K562 (cell line): ENCODE results near the gene CHD8. TPM values are rescaled to one million over a fixed set of nuclear protein-coding genes. Genes with fewer than 3 reads are reported as not detected.

Source experiments
- CEBPG ChIP-seq, 3 experiments: fragments of 200-800 bp in 1 of 3; sonication (Bioruptor generic) in 1 of 3; sonication (generic) in 1 of 3; formaldehyde crosslinking in 1 of 3; IDR thresholded peaks in 2 of 3; conservative IDR thresholded peaks in 1 of 3; 2 replicates each; pipeline versions ENCODE4 v1.6.1 to v1.8.0; 2016 to 2022; ENCODE audit warnings: missing compliant biosample characterization in 2 of 3, missing genetic modification characterization in 2 of 3, mild to moderate bottlenecking in 1 of 3, missing genetic modification reagents in 1 of 3
- KDM1A ChIP-seq, 2 experiments: fragments of 450-650 bp; IDR thresholded peaks; 2 replicates each; pipeline ENCODE4 v1.6.1; 2016; ENCODE audit warnings: mild to moderate bottlenecking in 2 of 2
- MAZ ChIP-seq, 2 experiments: fragments of 450-650 bp in 1 of 2; sonication (generic) in 1 of 2; formaldehyde crosslinking; IDR thresholded peaks in 1 of 2; conservative IDR thresholded peaks in 1 of 2; 2 replicates each; pipeline versions ENCODE4 v1.4.0 to v1.5.0; 2020; ENCODE audit warnings: mild to moderate bottlenecking in 1 of 2, missing genetic modification reagents in 1 of 2
- NCOA4 ChIP-seq: fragments of 450-650 bp; IDR thresholded peaks from 2 replicates; pipeline ENCODE4 v1.6.1; 2018; ENCODE audit warnings: mild to moderate bottlenecking; ENCODE audit not compliant: partially characterized antibody
- PBX2 ChIP-seq, 2 experiments: IDR thresholded peaks in 1 of 2; conservative IDR thresholded peaks in 1 of 2; 2 replicates each; pipeline ENCODE4 v1.6.1; 2016; ENCODE audit warnings: low read depth in 2 of 2, mild to moderate bottlenecking in 1 of 2, missing compliant biosample characterization in 1 of 2, missing genetic modification characterization in 1 of 2, moderate library complexity in 1 of 2
- POLR2B ChIP-seq: fragments of 450-650 bp; IDR thresholded peaks from 2 replicates; pipeline ENCODE4 v1.6.1; 2018; ENCODE audit warnings: low read depth; ENCODE audit not compliant: partially characterized antibody
- POLR2H ChIP-seq: IDR thresholded peaks from 2 replicates; pipeline ENCODE4 v1.6.1; 2016; ENCODE audit warnings: missing genetic modification characterization, low read depth, mild to moderate bottlenecking, control low read depth, missing compliant biosample characterization, moderate library complexity
- PRMT5 ChIP-seq: sonication (generic); formaldehyde crosslinking; IDR thresholded peaks from 2 replicates; pipeline ENCODE4 v1.5.0; 2020; ENCODE audit warnings: missing genetic modification reagents
- SREBF2 ChIP-seq: sonication (generic); formaldehyde crosslinking; IDR thresholded peaks from 2 replicates; pipeline ENCODE4 v1.4.0; 2020; ENCODE audit warnings: mild to moderate bottlenecking, missing genetic modification reagents
- ZFP30 ChIP-seq: fragments of 250-450 bp; sonication (Bioruptor Pico); IDR thresholded peaks from 2 replicates; pipeline ENCODE4 v1.8.0; 2022; ENCODE audit warnings: moderate library complexity, mild to moderate bottlenecking, inconsistent platforms, borderline replicate concordance
- ZNF3 ChIP-seq: fragments of 250-450 bp; sonication (Bioruptor Pico); IDR thresholded peaks from 2 replicates; pipeline ENCODE4 v1.5.0; 2021; ENCODE audit warnings: mild to moderate bottlenecking, moderate library complexity
- ZNF561 ChIP-seq: fragments of 450-650 bp; formaldehyde crosslinking; conservative IDR thresholded peaks from 2 replicates; pipeline ENCODE4 v1.4.0; 2020; ENCODE audit warnings: mild to moderate bottlenecking, moderate library complexity
- ZNF740 ChIP-seq, 3 experiments: fragments of 200-800 bp in 1 of 3; sonication (Bioruptor generic) in 1 of 3; sonication (generic) in 1 of 3; formaldehyde crosslinking in 1 of 3; IDR thresholded peaks; 2 replicates each; pipeline versions ENCODE4 v1.6.1 to v1.8.0; 2016 to 2022; ENCODE audit warnings: mild to moderate bottlenecking in 2 of 3, missing compliant biosample characterization in 2 of 3, missing genetic modification characterization in 2 of 3, missing genetic modification reagents in 1 of 3
- polyA plus RNA-seq, 8 experiments: library from polyadenylated mRNA; depleted of rRNA in 4 of 8; stranded (reverse) in 5 of 8; unstranded in 3 of 8; fragments of >200 nt; fragmentation: Nextera tagmentation in 2 of 8; fragmentation: Illumina TruSeq in 1 of 8; extraction: Ambion mirVana in 2 of 8; extraction: Trizol in 1 of 8; gene quantifications; 2 replicates each; pipeline versions ENCODE4 v1.2.1 to v1.2.3, GENCODE V29; 2011 to 2014; ENCODE audit warnings: inconsistent platforms in 1 of 8, missing spikeins in 1 of 8
- total RNA-seq, 7 experiments: library from RNA; depleted of rRNA in 6 of 7; stranded (reverse); fragments of >200 nt in 6 of 7; fragmentation: Illumina TruSeq in 2 of 7; extraction: Trizol in 2 of 7; gene quantifications; 2 replicates each; pipeline versions ENCODE4 v1.2.1 to v1.2.3, GENCODE V29; 2011 to 2021; ENCODE audit warnings: low replicate concordance in 1 of 7
- TF ChIP-seq, protein P1 (sequence below): fragments of 450-650 bp; IDR thresholded peaks from 2 replicates; pipeline ENCODE4 v1.6.1; 2017; ENCODE audit warnings: antibody characterized with exemption
- TF ChIP-seq, protein P2 (sequence below): fragments of 250-450 bp; sonication (Bioruptor Pico); IDR thresholded peaks from 2 replicates; pipeline ENCODE4 v1.8.0; 2021; ENCODE audit warnings: mild to moderate bottlenecking, moderate library complexity
- TF ChIP-seq, protein P3 (sequence below): fragments of 250-450 bp; sonication (Bioruptor Pico); IDR thresholded peaks from 2 replicates; pipeline ENCODE4 v1.8.0; 2021; ENCODE audit warnings: borderline replicate concordance, mild to moderate bottlenecking, moderate library complexity; ENCODE audit not compliant: poor library complexity, severe bottlenecking

Gene CHD8
- total and polyA plus RNA-seq, 9 of the 15 experiments (the other 6 are each of a cell fraction or from before 2014, with no cell fraction given), result 11.1 to 51.2 (median 32.8) TPM

DNA sequence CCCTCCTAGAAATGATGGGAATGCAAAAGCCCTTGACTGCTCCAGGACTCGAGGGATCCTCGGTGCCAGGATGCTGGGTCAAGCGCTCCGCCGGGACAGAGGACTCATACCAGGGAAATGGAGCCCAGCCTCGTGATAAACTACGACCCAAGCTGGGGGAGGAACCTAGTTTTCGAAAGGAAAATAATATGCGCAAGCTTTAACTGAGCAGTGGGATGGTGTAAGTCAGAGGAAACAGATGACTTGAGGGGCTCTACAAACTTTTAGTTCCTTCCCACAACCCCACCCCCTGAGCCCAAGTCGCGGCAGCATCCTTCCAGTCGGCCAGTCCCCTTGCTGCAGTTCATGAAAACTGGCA, 71.5 kb downstream of the CHD8 start (continued):
- TF ChIP-seq ZNF740 (CRISPR knock-in tag; IDR thresholded peaks at IDR 0.05) (no peak), ZNF740 (tag; IDR thresholded peaks at IDR 0.05) (no peak), POLR2H (tag) (0 out of 2 replicates have a peak, but pooled peaks have one; percentile 9), ZNF3 (no peak), PBX2 (CRISPR knock-in tag; IDR thresholded peaks at IDR 0.05; ENCODE audit: low read depth) (no peak), PBX2 (tag; conservative IDR thresholded peaks at IDR 0.05; ENCODE audit: low read depth) (no peak), KDM1A (IDR thresholded peaks at IDR 0.05) (no peak), SREBF2 (CRISPR knock-in tag) (no peak), POLR2B (peak; percentile 14), MAZ (CRISPR knock-in tag; conservative IDR thresholded peaks at IDR 0.05 in 1 of 2, IDR thresholded peaks at IDR 0.05 in 1 of 2) (peak in 1 of 2 experiments; percentile 32; a peak in 1 of 4 replicates), CEBPG (CRISPR knock-in tag; IDR thresholded peaks at IDR 0.05) (no peak), CEBPG (tag; conservative IDR thresholded peaks at IDR 0.05 in 1 of 2, IDR thresholded peaks at IDR 0.05 in 1 of 2) (no peak), ZFP30 (CRISPR knock-in tag) (no peak), ZNF561 (no peak), PRMT5 (CRISPR knock-in tag) (no peak), NCOA4 (no peak)
- TF ChIP-seq, protein P1, sequence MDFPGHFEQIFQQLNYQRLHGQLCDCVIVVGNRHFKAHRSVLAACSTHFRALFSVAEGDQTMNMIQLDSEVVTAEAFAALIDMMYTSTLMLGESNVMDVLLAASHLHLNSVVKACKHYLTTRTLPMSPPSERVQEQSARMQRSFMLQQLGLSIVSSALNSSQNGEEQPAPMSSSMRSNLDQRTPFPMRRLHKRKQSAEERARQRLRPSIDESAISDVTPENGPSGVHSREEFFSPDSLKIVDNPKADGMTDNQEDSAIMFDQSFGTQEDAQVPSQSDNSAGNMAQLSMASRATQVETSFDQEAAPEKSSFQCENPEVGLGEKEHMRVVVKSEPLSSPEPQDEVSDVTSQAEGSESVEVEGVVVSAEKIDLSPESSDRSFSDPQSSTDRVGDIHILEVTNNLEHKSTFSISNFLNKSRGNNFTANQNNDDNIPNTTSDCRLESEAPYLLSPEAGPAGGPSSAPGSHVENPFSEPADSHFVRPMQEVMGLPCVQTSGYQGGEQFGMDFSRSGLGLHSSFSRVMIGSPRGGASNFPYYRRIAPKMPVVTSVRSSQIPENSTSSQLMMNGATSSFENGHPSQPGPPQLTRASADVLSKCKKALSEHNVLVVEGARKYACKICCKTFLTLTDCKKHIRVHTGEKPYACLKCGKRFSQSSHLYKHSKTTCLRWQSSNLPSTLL, result no peak
- TF ChIP-seq, protein P2, sequence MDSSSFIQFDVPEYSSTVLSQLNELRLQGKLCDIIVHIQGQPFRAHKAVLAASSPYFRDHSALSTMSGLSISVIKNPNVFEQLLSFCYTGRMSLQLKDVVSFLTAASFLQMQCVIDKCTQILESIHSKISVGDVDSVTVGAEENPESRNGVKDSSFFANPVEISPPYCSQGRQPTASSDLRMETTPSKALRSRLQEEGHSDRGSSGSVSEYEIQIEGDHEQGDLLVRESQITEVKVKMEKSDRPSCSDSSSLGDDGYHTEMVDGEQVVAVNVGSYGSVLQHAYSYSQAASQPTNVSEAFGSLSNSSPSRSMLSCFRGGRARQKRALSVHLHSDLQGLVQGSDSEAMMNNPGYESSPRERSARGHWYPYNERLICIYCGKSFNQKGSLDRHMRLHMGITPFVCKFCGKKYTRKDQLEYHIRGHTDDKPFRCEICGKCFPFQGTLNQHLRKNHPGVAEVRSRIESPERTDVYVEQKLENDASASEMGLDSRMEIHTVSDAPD, result no peak
- TF ChIP-seq, protein P3, sequence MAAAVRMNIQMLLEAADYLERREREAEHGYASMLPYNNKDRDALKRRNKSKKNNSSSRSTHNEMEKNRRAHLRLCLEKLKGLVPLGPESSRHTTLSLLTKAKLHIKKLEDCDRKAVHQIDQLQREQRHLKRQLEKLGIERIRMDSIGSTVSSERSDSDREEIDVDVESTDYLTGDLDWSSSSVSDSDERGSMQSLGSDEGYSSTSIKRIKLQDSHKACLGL, result no peak
